GM21737 (cell line): ENCODE results near the gene ABCD1.
"Not testable (repeated sequence)": the region's sequence is repeated elsewhere in the genome, so short reads cannot be mapped to it uniquely, and the experiment has no call there.

Experiments
- ATAC-seq: cut with Tn5 transposase; IDR thresholded peaks from one replicate; pipeline ENCODE4 v1.9.1; 2021; ENCODE audit warnings: mild to moderate bottlenecking, moderate library complexity; ENCODE audit not compliant: unreplicated experiment

The ABCD1 gene

GRCh38 chrX:153731845-153732215, 7.2 kb downstream of the ABCD1 start:
- ATAC-seq: no peak

- ATAC-seq: no peak
Observed at GRCh38 chrX:153732401-153732800, 7.7 kb downstream of the ABCD1 start.

- ATAC-seq: no peak
Observed at GRCh38 chrX:153733651-153734240, 9.1 kb downstream of the ABCD1 start.

- no peak for ATAC-seq
Observed at GRCh38 chrX:153734871-153735270, 10.2 kb downstream of the ABCD1 start.

GRCh38 chrX:153735274-153735673, 10.6 kb downstream of the ABCD1 start:
- ATAC-seq: no peak

- no peak for ATAC-seq
Observed at GRCh38 chrX:153736071-153736820, 11.6 kb downstream of the ABCD1 start.

- ATAC-seq: no peak
Observed at GRCh38 chrX:153736871-153737441, 12.3 kb downstream of the ABCD1 start.

GRCh38 chrX:153738056-153738605, 13.5 kb downstream of the ABCD1 start:
- no peak for ATAC-seq

- no peak for ATAC-seq
Observed at GRCh38 chrX:153739754-153740486, 15.3 kb downstream of the ABCD1 start.

GRCh38 chrX:153740631-153741222, 16.1 kb downstream of the ABCD1 start:
- ATAC-seq: no peak

GRCh38 chrX:153741446-153741845, 16.8 kb downstream of the ABCD1 start:
- ATAC-seq: no peak

GRCh38 chrX:153742111-153742510, 17.5 kb downstream of the ABCD1 start:
- ATAC-seq: not testable (repeated sequence)

- not testable (repeated sequence) for ATAC-seq
Observed at GRCh38 chrX:153742796-153743467, 18.3 kb downstream of the ABCD1 start.

GRCh38 chrX:153743468-153744209, 19.0 kb downstream of the ABCD1 start:
- ATAC-seq: not testable (repeated sequence)

GRCh38 chrX:153744210-153745066, 19.8 kb downstream of the ABCD1 start:
- ATAC-seq: no peak

- not testable (repeated sequence) for ATAC-seq
Observed at GRCh38 chrX:153745067-153745433, 20.4 kb downstream of the ABCD1 start.

- no peak for ATAC-seq
Observed at GRCh38 chrX:153746359-153746758, 21.7 kb downstream of the ABCD1 start.

- not testable (repeated sequence) for ATAC-seq
Observed at GRCh38 chrX:153746991-153747390, 22.3 kb downstream of the ABCD1 start.

GRCh38 chrX:153749017-153749416, 24.4 kb downstream of the ABCD1 start:
- ATAC-seq: not testable (repeated sequence)
